ENCODE measurements around the gene SKI. TPM values are rescaled to one million over a fixed set of nuclear protein-coding genes. Genes with fewer than 3 reads are reported as not detected.
A peak's percentile ranks its signal among the peaks of the same experiment; 100 is the strongest.

The SKI gene
- total and polyA plus RNA-seq, 2 of the 8 experiments (the other 6 are each of a cell fraction or from before 2014, with no cell fraction given), result 8.3 to 87.6 TPM

GRCh38 chr1:2269193-2269921 lies 41.2 kb downstream of the SKI start:
- H3K9ac ChIP-seq (replicated peaks in 1 of 4; ENCODE audit: extremely low read depth in 1 of 4, low read depth in 3 of 4, low read length in 3 of 4), result no peak overlapping the region
- H3K56ac ChIP-seq (replicated peaks; ENCODE audit: insufficient read length, low read depth, low read length), result no peak overlapping the region
- H4K8ac ChIP-seq (ENCODE audit: extremely low read depth, insufficient read depth, low read length), result no peak overlapping the region
- POLR2A ChIA-PET (ENCODE audit: partially characterized antibody), result no interaction called here
- no peak overlapping the region for H3K27ac ChIP-seq (ENCODE audit: low read depth, low read length)
- H3K9me3 ChIP-seq (ENCODE audit: insufficient read depth in 2 of 2, low read depth in 1 of 2, low read length in 1 of 2), result no peaks in the 10 kb centered on the region
- H3K4me3 ChIP-seq (ENCODE audit: extremely low read depth in 1 of 4, insufficient read depth in 2 of 4, low read depth in 3 of 4, low read length in 4 of 4), result no peak overlapping the region
- no peak overlapping the region for H3K18ac ChIP-seq (ENCODE audit: extremely low read depth, low read length)
- no peak overlapping the region for H2AK5ac ChIP-seq (ENCODE audit: low read depth, low read length)
- H3K79me1 ChIP-seq (ENCODE audit: low read depth, low read length), result peaks cover 35% of the 10 kb centered on the region
- 88% methylated on average over 26 of the region's 28 CpGs; no CpG with 5 or more reads in 1 of the 2 experiments for WGBS, 2 experiments (ENCODE audit: extremely low coverage in 1 of 2, insufficient coverage in 1 of 2, insufficient read length in 1 of 2, insufficient replicate concordance in 2 of 2, low coverage in 1 of 2, low lambda C conversion rate in 2 of 2, missing lambda C conversion rate in 1 of 2)
- no peak overlapping the region for H4K91ac ChIP-seq (replicated peaks; ENCODE audit: insufficient read length, low read length)
- H3K79me2 ChIP-seq (ENCODE audit: control insufficient read depth in 1 of 2, insufficient read depth in 2 of 2, low read length in 2 of 2), result peaks cover 45 to 99% of the 10 kb centered on the region in 2 experiments; a peak in 3 of 4 replicates
- no peak overlapping the region for H2BK120ac ChIP-seq (replicated peaks; ENCODE audit: low read depth, low read length)
- CTCF ChIA-PET (ENCODE audit: partially characterized antibody), result interaction anchor here (0.7 to 1.8 kb wide), 3 partner anchors 10 to 112 kb away, joined by 3 to 5 read pairs (median 4); no protein-coding TSS in a partner anchor
- H4K5ac ChIP-seq (ENCODE audit: insufficient read length, low read depth, low read length), result no peak overlapping the region
- H4K20me1 ChIP-seq (replicated peaks in 1 of 2; ENCODE audit: control insufficient read depth in 1 of 2, insufficient read depth in 2 of 2, low read length in 2 of 2), result peaks cover 36 to 67% of the 10 kb centered on the region in 2 experiments
- peak; percentile 52; the same call in 1 of the 2 replicates for TF ChIP-seq EGR1 (IDR thresholded peaks at IDR 0.05; ENCODE audit: borderline replicate concordance, low read depth, low read length)
- no peak for TF ChIP-seq E2F6 (IDR thresholded peaks at IDR 0.05)
- DNase-seq (ENCODE audit: low read depth in 1 of 2, low spot score in 2 of 2) (no peak), FAIRE-seq (no peak)
- H3K4me2 ChIP-seq (ENCODE audit: insufficient read depth in 1 of 2, low read depth in 2 of 2, low read length in 2 of 2), result no peak overlapping the region
- no peak overlapping the region for H3K23ac ChIP-seq (ENCODE audit: insufficient read length)
- no peaks in the 10 kb centered on the region for H3K23me2 ChIP-seq (ENCODE audit: low read depth, low read length)
- H2BK5ac ChIP-seq (ENCODE audit: low read depth, low read length), result peak overlapping the region; percentile 63
- no peak overlapping the region for H2BK20ac ChIP-seq (ENCODE audit: low read length)
- H2BK12ac ChIP-seq (ENCODE audit: low read depth, low read length), result no peak overlapping the region
- no peaks in the 10 kb centered on the region for H3K27me3 ChIP-seq (replicated peaks in 1 of 4; ENCODE audit: control insufficient read depth in 3 of 4, extremely low read depth in 1 of 4, insufficient read depth in 3 of 4, low read length in 3 of 4)
- H2AFZ ChIP-seq (ENCODE audit: low read length), result no peak overlapping the region
- H3K4ac ChIP-seq (replicated peaks; ENCODE audit: insufficient read length, low read depth, low read length), result no peak overlapping the region
- no peaks in the 10 kb centered on the region for H3K36me3 ChIP-seq (ENCODE audit: control insufficient read depth in 2 of 4, insufficient read depth in 4 of 4, low read length in 3 of 4)
- no peak overlapping the region for H3K14ac ChIP-seq (ENCODE audit: insufficient read length)
- no peak overlapping the region for H2BK15ac ChIP-seq (ENCODE audit: low read length)
- peaks cover 0 to 27% (median 17%) of the 10 kb centered on the region in 4 experiments; a peak in 5 of 7 replicates for H3K4me1 ChIP-seq (replicated peaks in 1 of 4; ENCODE audit: control insufficient read depth in 3 of 4, insufficient read depth in 4 of 4, low read length in 3 of 4)

All from H1 (cell line).